B cell (primary cell): Measurements from ENCODE around the gene DLX2. TPM values are rescaled to one million over a fixed set of nuclear protein-coding genes. Genes with fewer than 3 reads are reported as not detected.

Experiments used
- ATAC-seq: fragments of 200-7000 bp; cut with Tn5 transposase; one replicate; pipeline ENCODE4 v1.10.0; 2021; ENCODE audit warnings: low read depth, mild to moderate bottlenecking, moderate number of reproducible peaks, moderate library complexity
- CTCF ChIA-PET: fragments of 350-600 bp; sonication (Branson Sonifier 250); formaldehyde crosslinking; loops from one replicate; lab custom pipeline; 2021; ENCODE audit warnings: antibody characterized with exemption, inconsistent platforms; lab: Charles Lee
- POLR2A ChIA-PET: fragments of 350-600 bp; sonication (Branson Sonifier 250); formaldehyde crosslinking; loops from one replicate; lab custom pipeline; 2021; ENCODE audit warnings: antibody characterized with exemption; lab: Charles Lee
- DNase-seq: peaks from one replicate; pipeline ENCODE4 v3.0.0; 2013
- H2AFZ ChIP-seq: 2 replicates; pipeline ENCODE4 v1.6.1; 2012; ENCODE audit warnings: mild to moderate bottlenecking, low read depth, low read length; ENCODE audit not compliant: insufficient read depth, poor library complexity, severe bottlenecking
- H3K27ac ChIP-seq, 2 donors: 1 replicate in 1 of 2; 2 replicates in 1 of 2; pipeline ENCODE4 v1.5.1; 2012 to 2013; ENCODE audit warnings: low read length in 2 of 2, mild to moderate bottlenecking in 2 of 2, moderate library complexity in 1 of 2
- H3K27me3 ChIP-seq, 4 experiments: fragments of 200-600 bp in 1 of 4; sonication (generic) in 1 of 4; replicated peaks in 1 of 4; 1 replicate in 2 of 4; 2 replicates in 2 of 4; pipeline versions ENCODE4 v1.6.1 to v1.7.0; 2013 to 2016; ENCODE audit warnings: low read length in 3 of 4, mild to moderate bottlenecking in 2 of 4, mixed read lengths in 1 of 4, moderate library complexity in 1 of 4; ENCODE audit not compliant: insufficient read depth in 4 of 4, control insufficient read depth in 3 of 4; ENCODE audit errors: control extremely low read depth in 1 of 4
- H3K36me3 ChIP-seq, 2 experiments: replicated peaks in 1 of 2; 1 replicate in 1 of 2; 2 replicates in 1 of 2; pipeline versions ENCODE4 v1.6.1 to v1.7.1; 2013; ENCODE audit warnings: low read length in 1 of 2; ENCODE audit not compliant: insufficient read depth in 2 of 2, control insufficient read depth in 1 of 2; ENCODE audit errors: control extremely low read depth in 1 of 2, extremely low read depth in 1 of 2
- H3K4me1 ChIP-seq, 2 donors: fragments of 200-600 bp in 1 of 2; sonication (generic) in 1 of 2; 1 replicate in 1 of 2; 2 replicates in 1 of 2; pipeline versions ENCODE4 v1.5.1 to v1.6.1; 2013 to 2017; ENCODE audit warnings: low read length in 2 of 2; ENCODE audit not compliant: control insufficient read depth in 2 of 2, insufficient read depth in 2 of 2
- H3K4me2 ChIP-seq: replicated peaks from 2 replicates; pipeline ENCODE3; 2012; ENCODE audit warnings: mild to moderate bottlenecking, low read depth, low read length; ENCODE audit not compliant: poor library complexity, severe bottlenecking
- H3K4me3 ChIP-seq, 5 experiments: fragments of 200-600 bp in 1 of 5; sonication (generic) in 1 of 5; 1 replicate in 3 of 5; 2 replicates in 2 of 5; pipeline versions ENCODE4 v1.5.1 to v1.7.0; 2011 to 2016; ENCODE audit warnings: low read length in 4 of 5, mild to moderate bottlenecking in 4 of 5, low read depth in 2 of 5, control low read depth in 1 of 5, moderate library complexity in 1 of 5; ENCODE audit not compliant: insufficient read depth in 1 of 5; ENCODE audit errors: control extremely low read depth in 1 of 5, extremely low read depth in 1 of 5
- H3K79me2 ChIP-seq: fragments of 200-600 bp; sonication (generic); one replicate; pipeline ENCODE4 v1.6.0; 2016; ENCODE audit warnings: low read length; ENCODE audit not compliant: control insufficient read depth, insufficient read depth
- H3K9ac ChIP-seq: fragments of 200-600 bp; sonication (generic); 2 replicates; pipeline ENCODE4 v1.6.1; 2017; ENCODE audit warnings: mild to moderate bottlenecking, low read length, moderate library complexity
- H3K9me3 ChIP-seq, 3 donors: one replicate each; pipeline versions ENCODE4 v1.6.1 to v1.7.1; 2013; ENCODE audit warnings: low read length in 2 of 3; ENCODE audit not compliant: control insufficient read depth in 2 of 3, insufficient read depth in 1 of 3; ENCODE audit errors: control extremely low read depth in 1 of 3
- H4K20me1 ChIP-seq: 2 replicates; pipeline ENCODE4 v1.6.0; 2012; ENCODE audit warnings: mild to moderate bottlenecking, low read length; ENCODE audit not compliant: insufficient read depth, control insufficient read depth, poor library complexity, severe bottlenecking
- H3K27ac Mint-ChIP-seq: one replicate; pipeline ENCODE4 v1.8.0; 2021; ENCODE audit warnings: mixed read lengths
- H3K27me3 Mint-ChIP-seq: one replicate; pipeline ENCODE4 v1.8.0; 2021; ENCODE audit warnings: mixed read lengths
- H3K4me1 Mint-ChIP-seq: one replicate; pipeline ENCODE4 v1.8.0; 2021; ENCODE audit warnings: mixed read lengths
- H3K4me3 Mint-ChIP-seq: one replicate; pipeline ENCODE4 v1.8.0; 2021; ENCODE audit warnings: mixed read lengths
- H3K9me3 Mint-ChIP-seq: one replicate; pipeline ENCODE4 v1.8.0; 2022; ENCODE audit warnings: mixed read lengths; ENCODE audit not compliant: insufficient read depth
- EZH2 ChIP-seq: IDR thresholded peaks from 2 replicates; pipeline ENCODE4 v1.6.1; 2012; ENCODE audit warnings: borderline replicate concordance, low read depth, mild to moderate bottlenecking, moderate library complexity, low read length; ENCODE audit not compliant: insufficient read depth, poor library complexity, severe bottlenecking
- WGBS: methylation state at CpG from one replicate; pipeline ENCODE4 v1.1.5; 2013; ENCODE audit warnings: missing lambda C conversion rate; ENCODE audit not compliant: insufficient coverage; 5-methylcytosine and 5-hydroxymethylcytosine counted together
- intact Hi-C: fragments of 100-400 bp; cut with micrococcal nuclease; formaldehyde crosslinking; loops from one replicate; pipeline ENCODE4 v1.10.0; 2022
- polyA plus RNA-seq: library from polyadenylated mRNA; depleted of rRNA; stranded (reverse); fragments of >200 nt; gene quantifications from 2 replicates; pipeline ENCODE4 v1.2.3, GENCODE V29; 2012
- total RNA-seq, 2 donors: library from RNA; stranded (reverse); fragments of 120-200 nt in 1 of 2; gene quantifications; 1 replicate in 1 of 2; 2 replicates in 1 of 2; pipeline versions ENCODE4 v1.2.3 to v1.2.4, GENCODE V29; 2013 to 2022
- TF ChIP-seq, protein P1 (sequence below): fragments of 200-600 bp; IDR thresholded peaks from one replicate; pipeline ENCODE4 v1.8.0; 2022; ENCODE audit warnings: antibody characterized with exemption, mild to moderate bottlenecking

Gene DLX2
- total and polyA plus RNA-seq, 2 donors (not counting 1 experiment from before 2014, with no cell fraction given) = 0.13 to 0.52 TPM

DNA sequence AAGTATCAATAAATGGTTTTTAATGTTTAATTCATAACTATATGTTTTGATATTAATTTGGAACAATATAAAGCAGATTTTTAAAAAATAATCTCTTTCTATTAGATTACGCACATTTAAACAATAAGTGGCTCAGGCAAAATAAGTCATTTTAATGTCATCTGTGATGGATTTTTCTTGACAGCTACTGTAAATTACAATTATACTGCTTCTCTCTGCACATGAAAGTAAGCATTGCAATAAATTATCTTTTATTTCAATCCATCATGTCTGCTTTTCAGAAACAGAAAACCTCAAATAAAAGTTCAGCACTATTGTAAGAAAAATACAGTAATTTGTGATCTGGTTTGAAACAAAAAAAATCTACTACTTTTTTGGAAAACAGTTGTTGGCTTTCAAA lies 28.4 kb downstream of the DLX2 start:
- ChIA-PET CTCF (no interaction called here), POLR2A (no interaction called here)
- WGBS = no CpG with 5 or more reads among the region's 1 CpG
- no peak for TF ChIP-seq EZH2
- TF ChIP-seq, protein P1, sequence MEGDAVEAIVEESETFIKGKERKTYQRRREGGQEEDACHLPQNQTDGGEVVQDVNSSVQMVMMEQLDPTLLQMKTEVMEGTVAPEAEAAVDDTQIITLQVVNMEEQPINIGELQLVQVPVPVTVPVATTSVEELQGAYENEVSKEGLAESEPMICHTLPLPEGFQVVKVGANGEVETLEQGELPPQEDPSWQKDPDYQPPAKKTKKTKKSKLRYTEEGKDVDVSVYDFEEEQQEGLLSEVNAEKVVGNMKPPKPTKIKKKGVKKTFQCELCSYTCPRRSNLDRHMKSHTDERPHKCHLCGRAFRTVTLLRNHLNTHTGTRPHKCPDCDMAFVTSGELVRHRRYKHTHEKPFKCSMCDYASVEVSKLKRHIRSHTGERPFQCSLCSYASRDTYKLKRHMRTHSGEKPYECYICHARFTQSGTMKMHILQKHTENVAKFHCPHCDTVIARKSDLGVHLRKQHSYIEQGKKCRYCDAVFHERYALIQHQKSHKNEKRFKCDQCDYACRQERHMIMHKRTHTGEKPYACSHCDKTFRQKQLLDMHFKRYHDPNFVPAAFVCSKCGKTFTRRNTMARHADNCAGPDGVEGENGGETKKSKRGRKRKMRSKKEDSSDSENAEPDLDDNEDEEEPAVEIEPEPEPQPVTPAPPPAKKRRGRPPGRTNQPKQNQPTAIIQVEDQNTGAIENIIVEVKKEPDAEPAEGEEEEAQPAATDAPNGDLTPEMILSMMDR = no peak
- Mint-ChIP-seq H3K4me3 (no peak overlapping the region), H3K27me3 (peaks cover 11% of the 10 kb centered on the region), H3K27ac (no peak overlapping the region), H3K9me3 (no peaks in the 10 kb centered on the region), H3K4me1 (no peaks in the 10 kb centered on the region)
- no peak overlapping the region for H3K4me2 ChIP-seq
- H3K4me3 ChIP-seq = no peak overlapping the region
- no peaks in the 10 kb centered on the region for H3K4me1 ChIP-seq
- no peak overlapping the region for H3K9ac ChIP-seq
- H3K27me3 ChIP-seq = peaks cover 0 to 10% (median 5%) of the 10 kb centered on the region in 4 experiments
- no peak overlapping the region for H3K27ac ChIP-seq
- no peaks in the 10 kb centered on the region for H3K79me2 ChIP-seq
- intact Hi-C loops = no loop called here
- H3K36me3 ChIP-seq = no peaks in the 10 kb centered on the region
- H2AFZ ChIP-seq = no peak overlapping the region
- H4K20me1 ChIP-seq = no peaks in the 10 kb centered on the region
- ATAC-seq (no peak), DNase-seq (no peak)
- H3K9me3 ChIP-seq = peaks cover 0 to 6% (median 0%) of the 10 kb centered on the region in 3 donors

DNA sequence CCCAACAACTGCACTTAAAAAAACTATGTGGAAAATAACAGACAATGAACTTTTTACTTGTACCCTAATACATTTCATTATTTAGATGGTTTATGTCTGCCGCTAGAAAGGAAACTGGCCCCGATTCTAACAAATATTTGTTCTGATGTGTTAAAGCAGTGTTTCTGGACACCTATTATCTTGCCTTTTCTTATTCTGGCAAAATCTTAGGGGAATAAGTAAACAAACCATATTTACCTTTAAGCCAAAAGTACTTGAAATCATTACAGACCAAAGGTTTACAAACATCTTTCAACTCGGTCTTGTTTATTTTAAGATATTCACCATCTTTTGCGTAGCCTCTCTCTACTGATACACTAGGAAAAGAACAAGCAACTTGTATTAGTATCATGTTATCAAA lies 29.2 kb downstream of the DLX2 start:
- H3K79me2 ChIP-seq = no peaks in the 10 kb centered on the region
- no peak overlapping the region for H3K4me3 ChIP-seq
- intact Hi-C loops = no loop called here
- no peak overlapping the region for H3K9ac ChIP-seq
- no peaks in the 10 kb centered on the region for H3K36me3 ChIP-seq
- ChIA-PET POLR2A (no interaction called here), CTCF (interaction anchor here (0.7 kb wide), 1 partner anchor 8 kb away, joined by 3 read pairs; no protein-coding TSS in a partner anchor)
- no peaks in the 10 kb centered on the region for H4K20me1 ChIP-seq
- Mint-ChIP-seq H3K9me3 (no peaks in the 10 kb centered on the region), H3K4me3 (no peak overlapping the region), H3K27me3 (peaks cover 4% of the 10 kb centered on the region), H3K4me1 (no peaks in the 10 kb centered on the region), H3K27ac (no peak overlapping the region)
- ATAC-seq = no peak
- no peak overlapping the region for H3K27ac ChIP-seq
- H2AFZ ChIP-seq = no peak overlapping the region
- H3K27me3 ChIP-seq = peaks cover 0 to 2% (median 0%) of the 10 kb centered on the region in 4 experiments
- TF ChIP-seq, protein P1 = no peak
- TF ChIP-seq EZH2 = no peak
- WGBS = no CpG with 5 or more reads among the region's 4 CpGs
- DNase-seq = no peak
- peaks cover 0 to under 1% (median 0%) of the 10 kb centered on the region in 3 donors for H3K9me3 ChIP-seq
- no peak overlapping the region for H3K4me2 ChIP-seq
- no peaks in the 10 kb centered on the region for H3K4me1 ChIP-seq
